WI38 (cell line): ENCODE measurements around the gene PRKCE.

Experiments
- H3K4me3 ChIP-seq: 2 replicates; pipeline ENCODE4 v1.5.1; 2011; ENCODE audit warnings: low read depth, mild to moderate bottlenecking, control low read depth, low read length
- TF ChIP-seq, protein P1 (sequence below): IDR thresholded peaks from 2 replicates; pipeline ENCODE4 v1.5.1; 2012; ENCODE audit warnings: low read depth, mild to moderate bottlenecking, control low read depth, low read length

PRKCE gene

DNA sequence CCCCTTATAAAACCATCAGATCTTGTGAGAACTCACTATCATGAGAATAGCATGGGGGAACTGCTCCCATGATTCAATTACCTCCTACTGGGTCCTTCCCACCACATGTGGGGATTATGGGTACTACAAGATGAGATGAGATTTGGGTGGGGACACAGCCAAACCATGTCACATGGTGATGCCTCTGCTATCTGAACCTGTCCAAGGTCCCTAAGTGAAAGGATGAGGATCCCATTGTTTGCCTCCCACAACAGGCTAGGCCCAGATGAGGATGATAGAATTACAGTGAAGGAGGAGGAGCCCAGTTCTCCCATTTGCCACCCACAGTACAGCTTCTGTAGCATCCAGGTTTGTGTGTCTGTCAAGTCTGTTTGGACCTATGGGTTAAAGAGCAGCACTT lies 65.4 kb downstream of the PRKCE start:
- TF ChIP-seq, protein P1, sequence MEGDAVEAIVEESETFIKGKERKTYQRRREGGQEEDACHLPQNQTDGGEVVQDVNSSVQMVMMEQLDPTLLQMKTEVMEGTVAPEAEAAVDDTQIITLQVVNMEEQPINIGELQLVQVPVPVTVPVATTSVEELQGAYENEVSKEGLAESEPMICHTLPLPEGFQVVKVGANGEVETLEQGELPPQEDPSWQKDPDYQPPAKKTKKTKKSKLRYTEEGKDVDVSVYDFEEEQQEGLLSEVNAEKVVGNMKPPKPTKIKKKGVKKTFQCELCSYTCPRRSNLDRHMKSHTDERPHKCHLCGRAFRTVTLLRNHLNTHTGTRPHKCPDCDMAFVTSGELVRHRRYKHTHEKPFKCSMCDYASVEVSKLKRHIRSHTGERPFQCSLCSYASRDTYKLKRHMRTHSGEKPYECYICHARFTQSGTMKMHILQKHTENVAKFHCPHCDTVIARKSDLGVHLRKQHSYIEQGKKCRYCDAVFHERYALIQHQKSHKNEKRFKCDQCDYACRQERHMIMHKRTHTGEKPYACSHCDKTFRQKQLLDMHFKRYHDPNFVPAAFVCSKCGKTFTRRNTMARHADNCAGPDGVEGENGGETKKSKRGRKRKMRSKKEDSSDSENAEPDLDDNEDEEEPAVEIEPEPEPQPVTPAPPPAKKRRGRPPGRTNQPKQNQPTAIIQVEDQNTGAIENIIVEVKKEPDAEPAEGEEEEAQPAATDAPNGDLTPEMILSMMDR: no peak
- no peak overlapping the region for H3K4me3 ChIP-seq

DNA sequence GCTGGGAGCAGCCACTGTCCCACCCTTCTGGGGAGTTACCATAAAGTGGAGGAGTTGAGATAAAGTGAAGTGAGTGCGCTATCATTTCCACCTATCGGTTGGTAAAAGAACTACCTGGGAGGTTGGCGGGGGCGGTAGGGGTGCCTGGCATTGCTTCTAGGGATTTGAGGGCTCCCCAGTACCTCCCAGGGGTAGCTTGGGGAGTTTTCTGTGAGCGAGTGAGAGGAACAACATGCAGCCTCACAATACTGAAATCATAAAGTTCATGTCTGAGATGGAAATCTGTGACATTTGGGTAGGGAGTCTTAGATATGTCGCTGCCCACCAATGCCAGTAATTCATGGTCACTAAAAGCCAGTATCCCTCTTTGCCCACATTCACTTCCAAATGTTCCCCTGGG lies 68.7 kb downstream of the PRKCE start:
- no peak overlapping the region for H3K4me3 ChIP-seq
- TF ChIP-seq, protein P1: no peak

DNA sequence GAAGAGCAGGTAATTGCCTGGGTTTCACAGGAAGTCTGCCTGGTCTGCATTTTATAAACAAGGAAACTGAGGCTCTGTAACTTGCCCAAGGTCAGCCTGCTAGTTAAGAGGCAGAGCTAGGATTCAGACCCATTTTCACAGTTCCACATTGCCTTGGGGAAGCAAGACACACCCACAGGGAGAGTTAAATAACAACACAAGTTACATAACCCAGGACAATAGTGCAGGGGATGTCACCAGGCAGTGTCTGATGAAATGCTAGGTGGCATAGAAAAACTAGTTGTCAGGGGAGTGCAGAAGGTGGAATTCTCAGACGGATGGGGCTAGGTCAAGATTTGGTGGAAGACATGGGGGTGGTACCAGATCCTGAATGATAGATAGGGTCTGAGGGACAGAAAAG lies 69.7 kb downstream of the PRKCE start:
- no peak overlapping the region for H3K4me3 ChIP-seq
- TF ChIP-seq, protein P1: no peak

DNA sequence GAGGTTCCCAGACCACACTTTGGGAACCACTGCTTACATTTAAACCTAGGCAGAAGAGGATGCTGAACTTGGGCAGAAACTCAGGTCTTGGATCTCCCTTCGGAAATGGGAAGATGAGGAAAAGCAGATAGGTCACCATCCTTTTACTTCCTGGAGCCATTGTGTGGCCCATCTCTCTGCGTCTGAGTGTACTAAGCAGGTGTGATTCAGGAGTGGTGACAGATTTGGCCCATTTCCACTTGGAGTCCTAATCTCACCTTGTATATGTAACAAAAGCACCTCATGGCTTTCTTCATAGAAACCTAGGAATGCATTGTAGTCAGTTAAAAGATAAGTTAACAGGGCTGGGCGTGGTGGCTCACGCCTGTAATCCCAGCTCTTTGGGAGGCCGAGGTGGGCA lies 71.0 kb downstream of the PRKCE start:
- H3K4me3 ChIP-seq: no peak overlapping the region
- TF ChIP-seq, protein P1: no peak

DNA sequence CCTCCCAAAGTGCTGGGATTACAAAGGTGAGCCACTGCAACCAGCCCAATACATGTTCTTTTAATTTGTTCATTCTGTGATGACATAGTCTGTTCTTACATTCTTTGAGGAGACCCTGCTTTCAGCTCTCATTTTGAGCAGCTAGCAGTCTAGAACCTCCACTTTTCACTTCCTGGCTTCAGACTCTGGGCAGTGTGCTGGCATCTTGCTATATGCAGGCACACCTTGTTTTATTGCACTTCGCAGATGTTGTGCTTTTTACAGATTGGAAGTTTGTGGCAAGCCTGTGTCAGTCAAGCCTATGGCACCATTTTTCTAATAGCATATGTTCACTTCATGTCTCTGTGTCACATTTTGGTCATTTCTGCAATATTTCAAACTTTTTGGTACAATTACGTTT lies 72.4 kb downstream of the PRKCE start:
- no peak overlapping the region for H3K4me3 ChIP-seq
- TF ChIP-seq, protein P1: no peak

DNA sequence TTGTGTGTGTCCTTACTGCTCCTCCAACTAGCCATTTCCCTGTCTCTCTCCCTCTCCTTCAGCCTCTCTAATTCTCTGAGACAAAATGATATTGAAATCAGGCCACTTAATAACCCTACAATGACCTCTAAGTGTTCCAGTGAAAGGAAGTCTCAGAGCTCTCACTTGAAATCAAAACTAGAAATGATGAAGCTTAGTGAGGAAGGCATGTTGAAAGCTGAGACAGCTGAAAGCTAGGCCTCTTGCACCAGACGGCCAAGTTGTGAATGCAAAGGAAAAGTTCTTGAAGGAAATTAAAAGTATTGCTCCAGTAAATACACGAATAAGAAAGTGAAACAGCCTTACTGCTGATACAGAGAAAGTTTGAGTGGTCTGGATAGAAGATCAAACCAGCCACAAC lies 72.9 kb downstream of the PRKCE start:
- no peak overlapping the region for H3K4me3 ChIP-seq
- TF ChIP-seq, protein P1: no peak

DNA sequence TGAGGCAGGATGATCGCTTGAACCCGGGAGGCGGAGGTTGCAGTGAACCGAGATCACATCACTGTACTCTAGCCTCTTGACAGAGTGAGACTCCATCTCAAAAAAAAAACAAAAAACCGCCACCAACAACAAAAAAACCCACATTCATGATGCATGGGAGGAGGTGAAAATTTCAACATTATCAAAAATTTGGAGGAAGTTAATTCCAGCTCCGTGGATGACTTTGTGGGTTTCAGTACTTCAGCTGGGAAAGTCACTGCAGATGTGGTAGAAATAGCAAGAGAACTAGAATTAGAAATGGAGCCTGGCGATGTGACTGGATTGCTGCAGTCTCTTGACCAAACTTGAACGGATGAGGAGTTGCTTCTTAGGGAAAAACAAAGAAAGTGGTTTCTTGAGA lies 74.3 kb downstream of the PRKCE start:
- no peak overlapping the region for H3K4me3 ChIP-seq
- TF ChIP-seq, protein P1: no peak
